Panc1 (cell line): ENCODE measurements around the gene DAPK1.

Source experiments
- CTCF ChIP-seq: fragments of 450-650 bp; IDR thresholded peaks from 2 replicates; pipeline ENCODE4 v1.5.1; 2017; ENCODE audit warnings: mild to moderate bottlenecking
- REST ChIP-seq, 2 experiments: IDR thresholded peaks; 2 replicates each; pipeline ENCODE4 v1.6.1; 2011 to 2012; ENCODE audit warnings: low read depth in 2 of 2, control low read depth in 1 of 2, low read length in 1 of 2, mild to moderate bottlenecking in 1 of 2, moderate library complexity in 1 of 2; ENCODE audit not compliant: insufficient read depth in 1 of 2
- SIN3A ChIP-seq: IDR thresholded peaks from 2 replicates; pipeline ENCODE4 v1.6.1; 2012; ENCODE audit warnings: low read depth, mild to moderate bottlenecking, low read length, moderate library complexity, borderline replicate concordance; ENCODE audit not compliant: insufficient read depth

GRCh38 chr9:87751423-87751822 lies 253.8 kb downstream of the DAPK1 start:
- TF ChIP-seq CTCF (no peak), SIN3A (no peak), REST (IDR thresholded peaks at IDR 0.05; ENCODE audit: insufficient read depth in 1 of 2, low read depth in 2 of 2, low read length in 1 of 2) (no peak)
